B cell (primary cell): Measurements from ENCODE around the gene RNASE2. TPM values are rescaled to one million over a fixed set of nuclear protein-coding genes. Genes with fewer than 3 reads are reported as not detected.

Experiments used
- ATAC-seq: fragments of 200-7000 bp; cut with Tn5 transposase; one replicate; pipeline ENCODE4 v1.10.0; 2021; ENCODE audit warnings: low read depth, mild to moderate bottlenecking, moderate number of reproducible peaks, moderate library complexity
- CTCF ChIA-PET: fragments of 350-600 bp; sonication (Branson Sonifier 250); formaldehyde crosslinking; loops from one replicate; lab custom pipeline; 2021; ENCODE audit warnings: antibody characterized with exemption, inconsistent platforms; lab: Charles Lee
- POLR2A ChIA-PET: fragments of 350-600 bp; sonication (Branson Sonifier 250); formaldehyde crosslinking; loops from one replicate; lab custom pipeline; 2021; ENCODE audit warnings: antibody characterized with exemption; lab: Charles Lee
- DNase-seq: peaks from one replicate; pipeline ENCODE4 v3.0.0; 2013
- H2AFZ ChIP-seq: 2 replicates; pipeline ENCODE4 v1.6.1; 2012; ENCODE audit warnings: mild to moderate bottlenecking, low read depth, low read length; ENCODE audit not compliant: insufficient read depth, poor library complexity, severe bottlenecking
- H3K27ac ChIP-seq, 2 donors: 1 replicate in 1 of 2; 2 replicates in 1 of 2; pipeline ENCODE4 v1.5.1; 2012 to 2013; ENCODE audit warnings: low read length in 2 of 2, mild to moderate bottlenecking in 2 of 2, moderate library complexity in 1 of 2
- H3K27me3 ChIP-seq, 4 experiments: fragments of 200-600 bp in 1 of 4; sonication (generic) in 1 of 4; replicated peaks in 1 of 4; 1 replicate in 2 of 4; 2 replicates in 2 of 4; pipeline versions ENCODE4 v1.6.1 to v1.7.0; 2013 to 2016; ENCODE audit warnings: low read length in 3 of 4, mild to moderate bottlenecking in 2 of 4, mixed read lengths in 1 of 4, moderate library complexity in 1 of 4; ENCODE audit not compliant: insufficient read depth in 4 of 4, control insufficient read depth in 3 of 4; ENCODE audit errors: control extremely low read depth in 1 of 4
- H3K36me3 ChIP-seq, 2 experiments: replicated peaks in 1 of 2; 1 replicate in 1 of 2; 2 replicates in 1 of 2; pipeline versions ENCODE4 v1.6.1 to v1.7.1; 2013; ENCODE audit warnings: low read length in 1 of 2; ENCODE audit not compliant: insufficient read depth in 2 of 2, control insufficient read depth in 1 of 2; ENCODE audit errors: control extremely low read depth in 1 of 2, extremely low read depth in 1 of 2
- H3K4me1 ChIP-seq, 2 donors: fragments of 200-600 bp in 1 of 2; sonication (generic) in 1 of 2; 1 replicate in 1 of 2; 2 replicates in 1 of 2; pipeline versions ENCODE4 v1.5.1 to v1.6.1; 2013 to 2017; ENCODE audit warnings: low read length in 2 of 2; ENCODE audit not compliant: control insufficient read depth in 2 of 2, insufficient read depth in 2 of 2
- H3K4me2 ChIP-seq: replicated peaks from 2 replicates; pipeline ENCODE3; 2012; ENCODE audit warnings: mild to moderate bottlenecking, low read depth, low read length; ENCODE audit not compliant: poor library complexity, severe bottlenecking
- H3K4me3 ChIP-seq, 5 experiments: fragments of 200-600 bp in 1 of 5; sonication (generic) in 1 of 5; 1 replicate in 3 of 5; 2 replicates in 2 of 5; pipeline versions ENCODE4 v1.5.1 to v1.7.0; 2011 to 2016; ENCODE audit warnings: low read length in 4 of 5, mild to moderate bottlenecking in 4 of 5, low read depth in 2 of 5, control low read depth in 1 of 5, moderate library complexity in 1 of 5; ENCODE audit not compliant: insufficient read depth in 1 of 5; ENCODE audit errors: control extremely low read depth in 1 of 5, extremely low read depth in 1 of 5
- H3K79me2 ChIP-seq: fragments of 200-600 bp; sonication (generic); one replicate; pipeline ENCODE4 v1.6.0; 2016; ENCODE audit warnings: low read length; ENCODE audit not compliant: control insufficient read depth, insufficient read depth
- H3K9ac ChIP-seq: fragments of 200-600 bp; sonication (generic); 2 replicates; pipeline ENCODE4 v1.6.1; 2017; ENCODE audit warnings: mild to moderate bottlenecking, low read length, moderate library complexity
- H3K9me3 ChIP-seq, 3 donors: one replicate each; pipeline versions ENCODE4 v1.6.1 to v1.7.1; 2013; ENCODE audit warnings: low read length in 2 of 3; ENCODE audit not compliant: control insufficient read depth in 2 of 3, insufficient read depth in 1 of 3; ENCODE audit errors: control extremely low read depth in 1 of 3
- H4K20me1 ChIP-seq: 2 replicates; pipeline ENCODE4 v1.6.0; 2012; ENCODE audit warnings: mild to moderate bottlenecking, low read length; ENCODE audit not compliant: insufficient read depth, control insufficient read depth, poor library complexity, severe bottlenecking
- H3K27ac Mint-ChIP-seq: one replicate; pipeline ENCODE4 v1.8.0; 2021; ENCODE audit warnings: mixed read lengths
- H3K27me3 Mint-ChIP-seq: one replicate; pipeline ENCODE4 v1.8.0; 2021; ENCODE audit warnings: mixed read lengths
- H3K4me1 Mint-ChIP-seq: one replicate; pipeline ENCODE4 v1.8.0; 2021; ENCODE audit warnings: mixed read lengths
- H3K4me3 Mint-ChIP-seq: one replicate; pipeline ENCODE4 v1.8.0; 2021; ENCODE audit warnings: mixed read lengths
- H3K9me3 Mint-ChIP-seq: one replicate; pipeline ENCODE4 v1.8.0; 2022; ENCODE audit warnings: mixed read lengths; ENCODE audit not compliant: insufficient read depth
- CTCF ChIP-seq: fragments of 200-600 bp; IDR thresholded peaks from one replicate; pipeline ENCODE4 v1.8.0; 2022; ENCODE audit warnings: antibody characterized with exemption, mild to moderate bottlenecking
- EZH2 ChIP-seq: IDR thresholded peaks from 2 replicates; pipeline ENCODE4 v1.6.1; 2012; ENCODE audit warnings: borderline replicate concordance, low read depth, mild to moderate bottlenecking, moderate library complexity, low read length; ENCODE audit not compliant: insufficient read depth, poor library complexity, severe bottlenecking
- WGBS: methylation state at CpG from one replicate; pipeline ENCODE4 v1.1.5; 2013; ENCODE audit warnings: missing lambda C conversion rate; ENCODE audit not compliant: insufficient coverage; 5-methylcytosine and 5-hydroxymethylcytosine counted together
- intact Hi-C: fragments of 100-400 bp; cut with micrococcal nuclease; formaldehyde crosslinking; loops from one replicate; pipeline ENCODE4 v1.10.0; 2022
- polyA plus RNA-seq: library from polyadenylated mRNA; depleted of rRNA; stranded (reverse); fragments of >200 nt; gene quantifications from 2 replicates; pipeline ENCODE4 v1.2.3, GENCODE V29; 2012
- total RNA-seq, 2 donors: library from RNA; stranded (reverse); fragments of 120-200 nt in 1 of 2; gene quantifications; 1 replicate in 1 of 2; 2 replicates in 1 of 2; pipeline versions ENCODE4 v1.2.3 to v1.2.4, GENCODE V29; 2013 to 2022

RNASE2 gene
- total and polyA plus RNA-seq, 2 donors (not counting 1 experiment from before 2014, with no cell fraction given), result 0.54 TPM; not detected in 1

GRCh38 chr14:20978687-20979086 lies 23.4 kb downstream of the RNASE2 start:
- peaks cover 33% of the 10 kb centered on the region for H3K27me3 Mint-ChIP-seq
- POLR2A ChIA-PET, result no interaction called here
- intact Hi-C loops, result no loop called here

GRCh38 chr14:20980906-20981305 lies 25.6 kb downstream of the RNASE2 start:
- Mint-ChIP-seq H3K27ac (no peak overlapping the region), H3K4me3 (no peak overlapping the region), H3K4me1 (peaks cover 2% of the 10 kb centered on the region), H3K27me3 (peaks cover 26% of the 10 kb centered on the region), H3K9me3 (no peaks in the 10 kb centered on the region)
- Histone ChIP-seq H3K79me2 (no peaks in the 10 kb centered on the region), H3K4me3 (no peak overlapping the region), H3K27me3 (peaks cover 0 to 6% (median 3%) of the 10 kb centered on the region in 4 experiments), H3K36me3 (no peaks in the 10 kb centered on the region), H4K20me1 (no peaks in the 10 kb centered on the region), H3K4me1 (no peaks in the 10 kb centered on the region), H3K27ac (no peak overlapping the region), H3K4me2 (no peak overlapping the region), H3K9ac (no peak overlapping the region), H3K9me3 (no peaks in the 10 kb centered on the region), H2AFZ (no peak overlapping the region)
- ATAC-seq (no peak), DNase-seq (no peak)
- ChIA-PET POLR2A (no interaction called here), CTCF (interaction anchor here (0.6 to 6.2 kb wide), 3 partner anchors 9 to 323 kb away, joined by 5 to 51 read pairs (median 7); no protein-coding TSS in a partner anchor)
- no CpG with 5 or more reads among the region's 1 CpG for WGBS
- no peak for TF ChIP-seq CTCF
- TF ChIP-seq EZH2, result no peak
- intact Hi-C loops, result no loop called here

More at GRCh38 chr14:20978687-20979086, 23.4 kb downstream of the RNASE2 start:
- H3K9me3 ChIP-seq, result no peaks in the 10 kb centered on the region
- no peaks in the 10 kb centered on the region for H3K4me1 Mint-ChIP-seq
- WGBS, result 78% methylated on average over 1 of the region's 1 CpG
- no peak overlapping the region for H3K4me3 Mint-ChIP-seq
- no peak overlapping the region for H2AFZ ChIP-seq
- no peaks in the 10 kb centered on the region for H3K9me3 Mint-ChIP-seq
- H3K36me3 ChIP-seq, result no peaks in the 10 kb centered on the region
- CTCF ChIA-PET, result interaction anchor here (1.0 kb wide), 1 partner anchor 8 kb away, joined by 5 read pairs; no protein-coding TSS in a partner anchor
- no peak overlapping the region for H3K4me2 ChIP-seq
- H3K4me1 ChIP-seq, result no peaks in the 10 kb centered on the region
- H3K27ac ChIP-seq, result no peak overlapping the region
- no peak for ATAC-seq
- no peak overlapping the region for H3K9ac ChIP-seq
- DNase-seq, result no peak
- H3K4me3 ChIP-seq, result no peak overlapping the region
- TF ChIP-seq EZH2 (no peak), CTCF (no peak)
- H4K20me1 ChIP-seq, result no peaks in the 10 kb centered on the region
- no peaks in the 10 kb centered on the region for H3K79me2 ChIP-seq
- H3K27me3 ChIP-seq, result peaks cover 0 to 8% (median 3%) of the 10 kb centered on the region in 4 experiments
- H3K27ac Mint-ChIP-seq, result no peak overlapping the region
